ENCODE data around the gene SPATA6. TPM values are rescaled to one million over a fixed set of nuclear protein-coding genes. Genes with fewer than 3 reads are reported as not detected.

Gene SPATA6
- total RNA-seq, 1 donor from 2014 or later = 26.0 TPM

Other genes with a start within 250 kb of the SPATA6 start
- not detected in 2 replicates for gene SLC5A9, start 249.5 kb downstream of the SPATA6 start, total RNA-seq